Adrenal gland (tissue), 12 donors: Measurements from ENCODE around the gene DENND5B. TPM values are rescaled to one million over a fixed set of nuclear protein-coding genes. Genes with fewer than 3 reads are reported as not detected.
"Not testable (repeated sequence)": the region's sequence is repeated elsewhere in the genome, so short reads cannot be mapped to it uniquely, and the experiment has no call there.

Experiments used
- DNase-seq, 7 donors: peaks; one replicate each; pipeline ENCODE4 v3.0.0-alpha.2; 2019 to 2020
- H3K27ac ChIP-seq, 5 donors: fragments of 200-600 bp; sonication (generic) in 4 of 5; 1 replicate in 3 of 5; 2 replicates in 2 of 5; pipeline versions ENCODE4 v1.5.1 to v1.8.0; 2016 to 2020; ENCODE audit warnings: mild to moderate bottlenecking in 1 of 5
- H3K27me3 ChIP-seq: fragments of 200-600 bp; 2 replicates; pipeline ENCODE4 v1.8.0; 2021
- H3K36me3 ChIP-seq, 2 donors: fragments of 200-600 bp; replicated peaks in 1 of 2; 1 replicate in 1 of 2; 2 replicates in 1 of 2; pipeline versions ENCODE4 v1.5.1 to v1.8.0; 2018 to 2022
- H3K4me1 ChIP-seq, 2 donors: fragments of 200-600 bp; replicated peaks in 1 of 2; 1 replicate in 1 of 2; 2 replicates in 1 of 2; pipeline versions ENCODE4 v1.5.1 to v1.8.0; 2018 to 2021
- H3K4me3 ChIP-seq, 4 donors: fragments of 200-600 bp; sonication (generic) in 3 of 4; one replicate each; pipeline ENCODE4 v1.5.1; 2016 to 2018
- H3K9me3 ChIP-seq, 3 donors: fragments of 200-600 bp; sonication (generic) in 1 of 3; replicated peaks in 1 of 3; 1 replicate in 2 of 3; 2 replicates in 1 of 3; pipeline versions ENCODE4 v1.5.1 to v1.8.0; 2016 to 2021
- CTCF ChIP-seq, 6 experiments: fragments of 450-650 bp in 4 of 6; fragments of 200-600 bp in 2 of 6; sonication (generic) in 1 of 6; IDR thresholded peaks; 1 replicate in 5 of 6; 2 replicates in 1 of 6; pipeline versions ENCODE4 v1.5.1 to v1.8.0; 2016 to 2021; ENCODE audit warnings: antibody characterized with exemption in 6 of 6, mild to moderate bottlenecking in 2 of 6, moderate library complexity in 1 of 6
- POLR2A ChIP-seq, 2 donors: fragments of 450-650 bp; IDR thresholded peaks; one replicate each; pipeline ENCODE4 v1.6.1; 2017; ENCODE audit warnings: antibody characterized with exemption in 2 of 2, mild to moderate bottlenecking in 2 of 2, moderate library complexity in 1 of 2
- WGBS, 4 donors: extraction: QIAGEN DNeasy Blood & Tissue Kit in 2 of 4; methylation state at CpG; one replicate each; pipeline versions ENCODE4 v1.1.5 to v1.1.7; 2013 to 2017; 5-methylcytosine and 5-hydroxymethylcytosine counted together
- intact Hi-C, 2 donors: fragments of 100-400 bp; cut with DNase I; formaldehyde crosslinking; loops; one replicate each; pipeline versions ENCODE4 v1.14.1 to v1.15.0; 2022 to 2023
- polyA plus RNA-seq, 3 donors: library from polyadenylated mRNA; stranded (reverse); fragments of 200-250 nt in 2 of 3; fragments of 350-450 nt in 1 of 3; fragmentation: Illumina TruSeq in 1 of 3; extraction: RNeasy Lipid Tissue Mini Kit (QIAGEN cat#74804) in 1 of 3; gene quantifications; one replicate each; pipeline ENCODE4 v1.2.3, GENCODE V29; 2013 to 2014
- total RNA-seq, 9 donors: library from RNA; depleted of rRNA in 4 of 9; stranded (reverse); fragments of >200 nt in 4 of 9; fragments of 120-200 nt in 1 of 9; fragmentation: NEBNext Ultra II Directional in 1 of 9; extraction: Animal tissue kit (Norgen Biotek cat#: 25700) in 1 of 9; gene quantifications; one replicate each; pipeline versions ENCODE4 v1.1.0 to v1.2.4, GENCODE V29; 2013 to 2023
- donor health status: healthy with polysubstance abuse.
- donor health status: Bipolar disorder and iron deficiency.
- donor health status: DM: yes; HTN: yes; CAD: no.
- donor health status: DM: no; HTN: no; CAD: no.
- donor health status: DM: no; HTN: no; CAD: no.
- donor health status: DM: yes; HTN: yes; CAD: no.

The DENND5B gene
- total and polyA plus RNA-seq, 12 donors: 4.2 to 32.5 (median 23.0) TPM

DNA sequence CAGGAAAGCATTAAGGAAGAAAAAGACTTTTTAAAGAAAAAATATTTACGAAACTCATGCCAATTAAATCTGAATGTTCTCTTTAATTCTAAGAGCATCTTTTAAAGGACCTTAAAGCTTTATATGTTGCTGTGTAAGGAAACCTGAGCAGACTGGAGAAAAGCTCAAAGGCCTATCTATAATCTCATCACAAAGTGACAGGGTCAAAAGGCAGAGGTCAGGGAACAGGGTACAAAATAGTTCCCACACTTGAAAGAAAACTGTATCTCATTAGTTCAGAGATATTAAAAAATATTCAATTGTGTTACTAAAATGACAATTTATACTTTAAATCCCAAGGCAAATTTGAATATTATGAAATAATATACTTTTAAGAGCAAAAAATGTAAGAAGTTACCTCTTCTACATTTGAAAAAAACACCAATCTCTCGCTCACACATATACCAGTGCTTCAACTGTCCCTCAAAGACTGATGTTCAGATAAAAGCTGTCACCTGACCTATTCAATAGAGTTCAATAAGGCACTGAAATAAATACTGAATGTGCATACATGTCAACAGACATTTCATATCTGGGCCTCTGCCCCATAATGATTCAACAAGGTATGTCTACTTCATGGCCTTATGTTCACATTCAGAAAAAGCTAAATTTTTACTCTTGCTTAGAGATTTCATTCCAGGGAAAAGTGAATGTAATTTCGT lies 17.9 kb downstream of the DENND5B start:
- TF ChIP-seq CTCF (IDR thresholded peaks at IDR 0.05) (no peak), POLR2A (IDR thresholded peaks at IDR 0.05) (no peak)
- intact Hi-C loops: no loop called here
- no peaks in the 10 kb centered on the region for H3K36me3 ChIP-seq
- H3K27me3 ChIP-seq: no peaks in the 10 kb centered on the region
- H3K4me3 ChIP-seq: no peak overlapping the region
- no peak for DNase-seq
- no peaks in the 10 kb centered on the region for H3K9me3 ChIP-seq
- no peak overlapping the region for H3K27ac ChIP-seq
- peaks cover 8 to 32% of the 10 kb centered on the region in 2 donors for H3K4me1 ChIP-seq
- WGBS, 4 donors: 90 to 96% (median 96%) methylated on average over 3 of the region's 3 CpGs

DNA sequence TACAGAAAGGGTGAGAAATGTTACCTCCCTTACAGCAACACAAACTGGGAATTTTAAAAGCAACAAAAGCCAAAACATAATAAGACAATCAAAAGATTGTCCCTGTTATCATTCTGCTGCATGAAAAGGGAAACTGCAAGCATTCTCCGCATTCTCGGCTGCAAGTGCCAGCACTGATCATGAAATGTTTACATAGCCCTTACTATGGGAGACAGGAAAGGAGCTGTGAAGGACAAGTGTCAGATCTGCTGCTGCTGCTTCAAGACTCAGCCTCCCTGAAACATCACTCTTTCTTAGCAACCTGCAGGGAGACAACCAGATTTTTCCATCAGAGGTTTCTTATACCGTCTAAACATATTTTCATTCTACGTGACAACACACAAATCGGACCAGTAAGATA lies 20.1 kb downstream of the DENND5B start:
- no peak for DNase-seq
- 63 to 78% (median 69%) methylated on average over 5 of the region's 5 CpGs for WGBS, 4 donors
- H3K4me3 ChIP-seq: no peak overlapping the region
- H3K4me1 ChIP-seq: peaks cover 8 to 32% of the 10 kb centered on the region in 2 donors
- no peaks in the 10 kb centered on the region for H3K9me3 ChIP-seq
- no peaks in the 10 kb centered on the region for H3K36me3 ChIP-seq
- intact Hi-C loops: no loop called here
- H3K27me3 ChIP-seq: no peaks in the 10 kb centered on the region
- TF ChIP-seq CTCF (IDR thresholded peaks at IDR 0.05): no peak
- TF ChIP-seq POLR2A (IDR thresholded peaks at IDR 0.05): no peak
- no peak overlapping the region for H3K27ac ChIP-seq

DNA sequence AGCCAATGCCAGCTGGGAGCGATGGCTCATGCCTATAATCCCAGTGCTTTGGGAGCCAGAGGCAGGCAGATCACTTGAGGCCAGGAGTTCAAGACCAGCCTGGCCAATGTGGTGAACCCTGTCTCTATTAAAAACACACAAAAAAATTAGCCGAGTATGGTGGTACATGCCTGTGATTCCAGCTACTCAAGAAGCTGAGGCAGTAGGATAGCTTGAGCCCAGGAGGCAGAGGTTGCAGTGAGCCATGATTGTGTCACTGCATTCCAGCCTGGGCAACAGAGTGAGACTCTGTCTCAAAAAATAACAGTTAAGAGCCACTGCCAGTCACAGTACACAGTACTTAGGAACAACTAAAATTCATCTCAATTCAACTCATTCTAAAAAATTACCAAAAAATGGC lies 21.4 kb downstream of the DENND5B start:
- H3K36me3 ChIP-seq, H3K27ac ChIP-seq, DNase-seq, H3K9me3 ChIP-seq, intact Hi-C loops, H3K4me3 ChIP-seq, H3K27me3 ChIP-seq: not testable (repeated sequence)
- WGBS, 4 donors: 92 to 100% (median 96%) methylated on average over 2 of the region's 2 CpGs
- H3K4me1 ChIP-seq: peaks cover 8 to 24% of the 10 kb centered on the region in 2 donors

DNA sequence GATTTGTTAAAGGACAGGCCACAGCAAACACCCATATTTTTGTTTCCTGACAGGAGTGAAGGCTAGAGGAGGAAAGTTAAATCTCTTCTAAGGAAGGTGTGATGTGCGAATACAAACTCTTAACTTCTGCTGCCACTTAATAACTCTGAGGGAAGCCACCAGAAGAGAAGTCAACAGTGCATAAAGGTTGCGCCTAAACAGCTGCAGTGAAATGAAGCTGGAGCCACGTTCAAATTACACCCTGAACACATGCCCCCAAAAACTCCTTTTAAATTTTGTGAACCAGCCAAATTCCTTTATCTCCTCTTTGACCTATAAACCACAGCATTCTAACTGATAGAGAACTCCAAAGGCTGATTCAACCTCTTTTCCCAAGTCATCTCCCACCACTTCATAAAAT lies 22.4 kb downstream of the DENND5B start:
- Histone ChIP-seq H3K4me1 (peaks cover 8 to 22% of the 10 kb centered on the region in 2 donors), H3K27ac (no peak overlapping the region), H3K9me3 (no peaks in the 10 kb centered on the region), H3K27me3 (no peaks in the 10 kb centered on the region), H3K36me3 (no peaks in the 10 kb centered on the region), H3K4me3 (no peak overlapping the region)
- intact Hi-C loops: no loop called here
- no peak for DNase-seq
- no peak for TF ChIP-seq CTCF (IDR thresholded peaks at IDR 0.05)
- no peak for TF ChIP-seq POLR2A (IDR thresholded peaks at IDR 0.05)
- WGBS, 4 donors: 77 to 80% (median 80%) methylated on average over 3 of the region's 3 CpGs

GRCh38 chr12:31567029-31567428 lies 23.9 kb downstream of the DENND5B start:
- Histone ChIP-seq H3K4me1 (peaks cover 8 to 26% of the 10 kb centered on the region in 2 donors), H3K4me3 (no peak overlapping the region), H3K27me3 (no peaks in the 10 kb centered on the region), H3K9me3 (no peaks in the 10 kb centered on the region), H3K36me3 (no peaks in the 10 kb centered on the region), H3K27ac (no peak overlapping the region)
- WGBS, 4 donors: 87 to 97% (median 92%) methylated on average over 2 of the region's 2 CpGs
- intact Hi-C loops: no loop called here
- TF ChIP-seq POLR2A (IDR thresholded peaks at IDR 0.05) (no peak), CTCF (IDR thresholded peaks at IDR 0.05) (no peak)
- DNase-seq: no peak
